ENCODE data around the gene MEG3.

Gene MEG3

DNA sequence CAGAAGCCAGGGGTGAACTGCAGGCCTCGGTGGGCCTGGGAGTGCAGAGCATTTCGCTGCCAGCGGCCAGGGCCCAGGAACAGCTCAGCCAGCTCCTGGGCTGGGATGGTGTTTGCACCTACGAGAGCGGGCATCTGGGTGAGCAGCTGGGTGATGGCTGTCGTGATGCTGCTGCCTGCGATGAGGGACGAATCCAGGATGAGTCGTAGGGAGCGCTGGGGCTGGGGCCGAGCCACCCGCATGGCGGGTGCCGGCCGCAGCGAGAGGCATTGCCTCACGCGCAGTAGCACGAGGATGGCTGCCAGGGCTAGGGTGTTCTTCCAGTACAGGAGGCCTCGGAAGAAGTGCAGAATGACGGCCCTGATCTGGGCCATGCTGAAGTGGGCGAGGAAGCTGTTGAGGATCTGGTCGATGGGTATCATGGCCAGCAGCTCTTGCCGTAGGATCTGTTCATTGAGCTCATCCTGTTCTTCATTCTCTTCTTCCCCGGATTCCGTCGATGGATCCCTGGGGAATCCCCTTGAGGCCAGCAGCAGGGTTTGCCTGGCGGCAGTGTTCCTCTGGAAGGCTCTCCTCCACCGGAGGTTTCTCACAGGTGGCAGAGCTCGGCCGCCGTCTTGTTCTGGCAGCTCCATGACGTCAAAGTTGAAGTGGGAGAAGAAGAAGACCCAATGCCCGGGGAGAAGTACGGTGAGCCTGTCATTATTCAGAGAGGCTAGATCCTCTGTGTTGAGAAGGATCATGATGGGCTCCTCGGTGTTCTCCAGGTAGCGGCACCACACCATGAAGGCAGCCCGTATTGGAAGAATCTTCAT lies 55.5 kb downstream of the MEG3 start:
- no peak for DNase-seq (ENCODE audit: low read depth)

DNA sequence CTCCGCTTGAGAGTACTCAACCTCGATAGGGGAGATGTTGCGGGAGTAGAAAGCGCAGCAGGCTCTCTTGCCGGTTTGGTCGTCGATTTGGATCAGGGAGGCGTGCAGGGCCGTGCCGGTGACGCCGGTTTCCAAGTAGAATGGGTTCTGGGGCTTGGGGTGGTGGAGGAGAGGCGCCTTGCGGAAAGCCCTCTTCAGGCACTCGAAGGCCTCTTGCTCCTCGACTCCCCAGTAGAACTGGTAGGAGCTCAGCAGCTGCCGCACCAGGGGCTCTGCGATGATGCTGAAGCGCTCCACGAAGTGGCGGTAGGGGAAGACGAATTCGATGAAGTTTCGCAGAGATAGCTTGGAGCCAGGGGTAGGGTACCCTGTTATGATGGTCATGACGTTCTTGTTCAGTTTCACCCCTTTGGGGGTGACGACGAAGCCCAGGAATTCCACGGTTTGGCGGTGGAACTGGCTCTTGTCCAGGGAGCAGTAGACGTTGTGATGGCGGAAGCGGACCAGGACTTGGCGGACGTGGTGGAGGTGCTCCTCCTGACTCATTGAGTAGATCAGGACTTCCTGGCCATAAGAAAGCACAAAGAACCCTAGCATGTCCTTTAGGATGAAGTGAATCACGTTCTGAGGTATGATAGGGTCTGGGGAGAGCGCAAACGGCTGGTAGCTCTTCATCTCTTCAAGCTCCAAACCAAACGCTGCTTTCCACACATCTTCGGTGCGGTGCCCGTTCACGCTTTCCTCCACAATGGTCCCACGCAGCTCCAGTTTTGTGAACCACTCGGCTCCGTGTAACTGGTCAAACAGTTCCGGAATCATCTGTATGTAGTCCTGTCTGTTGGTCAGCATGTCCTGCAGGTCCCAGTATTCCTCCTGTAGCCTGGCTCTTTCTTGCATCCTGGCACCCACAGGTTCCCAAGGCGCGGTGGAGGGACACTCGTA lies 56.4 kb downstream of the MEG3 start:
- no peak for DNase-seq (ENCODE audit: low read depth)

DNA sequence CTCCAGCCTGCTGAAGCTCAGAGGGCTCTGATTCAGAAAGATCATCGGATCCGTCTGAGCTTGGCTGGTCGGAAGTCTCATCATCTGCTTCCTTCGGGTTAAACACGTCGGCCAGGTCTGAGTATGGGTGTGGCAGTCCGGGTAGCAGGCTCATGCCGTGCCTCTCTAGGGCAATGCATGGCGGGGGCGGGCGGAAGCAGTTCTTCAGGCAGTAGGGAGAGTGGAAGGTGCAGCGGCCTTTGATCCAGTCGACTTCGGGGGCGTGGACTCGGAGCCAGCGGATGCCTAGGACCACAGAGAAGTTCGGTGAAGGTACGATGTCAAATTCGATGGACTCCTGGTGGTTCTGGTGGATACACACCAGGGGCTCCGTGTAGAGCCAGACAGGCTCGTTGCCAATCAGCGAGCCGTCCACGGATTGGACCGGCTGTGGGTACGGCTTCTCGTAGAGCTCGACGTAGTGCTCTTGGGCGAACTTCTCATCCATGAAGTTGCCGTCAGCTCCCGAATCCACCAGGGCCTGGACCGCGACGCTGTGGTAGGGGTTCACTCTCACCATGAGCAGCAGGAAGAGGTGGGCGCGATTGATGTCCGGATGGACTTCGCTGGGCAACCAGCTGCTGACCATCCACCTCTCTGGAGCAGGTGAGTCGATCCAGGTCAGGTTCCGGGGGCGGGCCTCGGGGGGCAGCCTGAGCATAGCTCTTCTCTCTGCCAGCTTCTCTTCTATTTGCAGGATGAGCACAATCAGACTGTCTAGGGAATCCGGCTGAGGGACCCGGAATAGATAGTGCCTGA lies 57.3 kb downstream of the MEG3 start:
- no peak for DNase-seq (ENCODE audit: low read depth)

DNA sequence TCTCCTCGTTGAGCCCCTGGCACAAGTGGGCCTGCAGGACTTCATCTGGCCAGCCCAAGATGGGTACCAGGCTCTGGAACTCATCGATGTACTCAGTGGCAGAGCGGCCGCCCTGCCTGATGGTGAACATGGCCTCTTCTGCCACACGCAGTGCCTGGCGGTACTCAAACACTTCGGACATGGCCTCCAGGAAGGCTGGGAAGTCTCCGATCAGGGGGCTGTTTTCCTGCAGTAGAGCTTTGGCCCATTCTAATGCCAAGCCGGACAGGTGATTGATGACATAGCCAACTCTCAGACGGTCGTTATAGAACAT lies 57.8 kb downstream of the MEG3 start:
- no peak for DNase-seq (ENCODE audit: low read depth)

DNA sequence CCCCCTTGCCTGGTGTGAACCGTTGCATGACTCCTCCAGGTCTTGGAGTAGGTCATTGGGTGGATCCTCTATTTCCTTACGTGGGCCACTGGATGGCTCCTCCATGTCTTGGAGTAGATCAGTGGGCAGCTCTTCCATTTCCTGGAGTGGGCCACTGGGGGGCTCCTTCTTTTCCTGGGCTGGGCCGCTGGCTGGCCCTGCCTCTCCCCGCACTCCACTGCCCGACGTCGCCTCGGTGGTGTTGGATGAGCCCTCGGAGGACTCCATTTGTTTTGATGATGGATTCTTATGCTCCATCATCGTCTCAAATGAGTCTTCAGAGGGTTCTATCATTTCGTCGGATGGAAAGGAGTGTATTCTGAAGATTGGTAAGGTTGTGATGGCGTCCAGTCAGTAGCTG lies 58.5 kb downstream of the MEG3 start:
- DNase-seq (ENCODE audit: low read depth): no peak

DNA sequence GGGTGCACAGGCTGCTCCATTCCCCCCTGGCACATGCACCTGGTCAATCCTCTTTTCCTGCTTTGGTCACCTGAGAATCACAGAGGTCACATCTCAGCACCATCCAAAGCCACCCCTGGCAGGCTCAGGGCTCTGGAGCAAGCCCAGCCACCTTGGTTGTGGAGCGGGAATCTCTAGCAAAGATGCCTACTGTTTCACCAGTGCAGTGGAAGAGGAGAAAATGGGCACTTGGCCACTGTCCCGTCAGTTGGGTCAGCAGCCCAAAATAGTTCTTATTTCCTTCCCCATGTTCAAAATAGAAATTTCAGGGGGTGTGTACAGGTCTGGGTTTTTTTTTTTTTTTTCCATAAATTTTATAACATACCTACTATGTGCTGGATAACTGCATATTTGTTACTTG lies 59.3 kb downstream of the MEG3 start:
- no peak for DNase-seq (ENCODE audit: low read depth)

DNA sequence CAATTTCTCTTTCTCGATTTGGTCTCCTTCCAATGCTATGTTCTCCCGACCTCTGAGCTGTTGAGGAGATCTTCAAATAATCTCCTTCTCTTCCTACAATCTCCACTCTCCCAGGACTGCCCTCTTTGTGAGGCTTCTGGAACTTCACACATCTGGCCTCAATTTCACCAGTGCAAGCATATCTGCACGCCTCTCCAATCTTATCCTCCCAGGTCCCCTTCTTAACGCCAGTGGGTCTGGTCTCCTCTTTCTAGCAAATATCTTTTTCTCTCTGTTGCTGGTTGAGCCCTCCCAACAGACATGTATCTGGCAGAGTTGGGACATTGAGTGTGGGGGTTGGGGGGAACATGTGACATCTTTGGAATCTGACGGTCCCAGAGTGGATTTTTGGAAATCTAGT lies 59.7 kb downstream of the MEG3 start:
- DNase-seq (ENCODE audit: low read depth): no peak

DNA sequence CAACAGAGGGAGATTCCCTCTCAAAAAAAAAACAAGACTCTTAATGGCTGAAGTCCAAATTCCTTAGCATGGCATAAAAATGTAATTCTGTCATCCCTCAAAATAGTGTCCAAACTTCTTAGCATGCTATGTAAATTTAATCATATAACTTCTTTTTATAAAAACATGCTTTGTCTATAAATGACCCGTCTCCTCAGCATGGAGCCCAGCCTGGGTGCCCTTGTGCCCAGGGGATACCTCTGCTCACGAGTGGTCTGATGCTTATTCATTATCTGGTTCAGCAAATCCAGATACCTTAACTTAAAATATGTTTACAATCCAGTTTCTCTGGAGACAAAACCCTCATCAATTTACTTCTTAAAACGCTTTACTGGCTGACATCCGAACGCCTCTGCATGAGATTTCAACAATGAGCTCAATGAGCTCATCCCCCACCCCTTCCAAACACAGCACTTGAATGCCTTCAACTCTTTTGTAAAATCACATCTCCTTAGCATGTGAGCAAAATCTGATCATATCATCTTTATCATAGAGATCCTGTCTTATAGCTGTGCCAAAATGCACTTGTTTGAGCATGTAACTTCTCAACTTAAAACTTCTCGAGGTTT lies 61.9 kb downstream of the MEG3 start:
- no peak for DNase-seq (ENCODE audit: low read depth)

DNA sequence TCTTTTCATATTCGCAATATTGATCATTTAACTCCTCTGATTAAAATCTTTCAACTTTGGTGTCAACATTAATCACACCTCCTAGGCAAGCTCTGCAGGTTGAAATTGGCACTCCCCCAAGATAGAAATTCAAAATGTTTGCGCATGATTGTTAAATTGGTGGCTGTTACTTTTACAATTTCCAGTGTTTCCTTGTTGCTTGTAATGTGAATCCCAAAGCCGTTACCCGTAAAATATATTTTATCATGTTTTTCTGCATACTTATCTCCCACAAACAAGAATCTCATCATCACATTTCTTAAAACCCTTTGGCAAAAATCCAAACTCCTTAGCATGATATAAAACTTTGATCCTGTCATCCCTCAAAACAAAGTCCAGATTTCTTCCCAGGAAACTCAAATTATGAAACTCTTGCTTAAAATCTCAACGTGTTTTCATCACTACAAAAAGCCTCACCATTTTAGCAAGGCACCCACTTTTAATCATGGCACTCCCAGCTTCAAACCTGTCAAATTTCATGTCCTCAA lies 62.9 kb downstream of the MEG3 start:
- no peak for DNase-seq (ENCODE audit: low read depth)

DNA sequence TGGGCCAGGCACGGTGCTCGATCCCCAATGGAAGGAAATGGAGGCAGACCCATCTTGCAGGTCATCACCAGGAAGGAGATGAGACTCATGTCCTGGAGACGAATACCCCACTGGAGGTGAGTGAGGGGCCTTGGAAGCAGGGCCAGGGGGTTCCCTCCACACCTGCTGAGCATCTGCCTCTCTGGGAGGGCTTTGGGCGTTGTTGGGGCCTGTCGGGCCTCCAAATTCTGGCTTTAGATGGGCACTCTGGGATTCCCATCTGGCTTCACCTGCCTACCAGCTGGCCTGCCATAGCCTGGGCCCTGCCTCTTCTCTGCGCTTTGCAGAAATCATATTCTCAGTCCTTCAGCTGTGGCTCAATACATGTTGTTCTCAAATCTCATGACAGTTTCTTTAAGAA lies 63.7 kb downstream of the MEG3 start:
- no peak for DNase-seq (ENCODE audit: low read depth)

DNA sequence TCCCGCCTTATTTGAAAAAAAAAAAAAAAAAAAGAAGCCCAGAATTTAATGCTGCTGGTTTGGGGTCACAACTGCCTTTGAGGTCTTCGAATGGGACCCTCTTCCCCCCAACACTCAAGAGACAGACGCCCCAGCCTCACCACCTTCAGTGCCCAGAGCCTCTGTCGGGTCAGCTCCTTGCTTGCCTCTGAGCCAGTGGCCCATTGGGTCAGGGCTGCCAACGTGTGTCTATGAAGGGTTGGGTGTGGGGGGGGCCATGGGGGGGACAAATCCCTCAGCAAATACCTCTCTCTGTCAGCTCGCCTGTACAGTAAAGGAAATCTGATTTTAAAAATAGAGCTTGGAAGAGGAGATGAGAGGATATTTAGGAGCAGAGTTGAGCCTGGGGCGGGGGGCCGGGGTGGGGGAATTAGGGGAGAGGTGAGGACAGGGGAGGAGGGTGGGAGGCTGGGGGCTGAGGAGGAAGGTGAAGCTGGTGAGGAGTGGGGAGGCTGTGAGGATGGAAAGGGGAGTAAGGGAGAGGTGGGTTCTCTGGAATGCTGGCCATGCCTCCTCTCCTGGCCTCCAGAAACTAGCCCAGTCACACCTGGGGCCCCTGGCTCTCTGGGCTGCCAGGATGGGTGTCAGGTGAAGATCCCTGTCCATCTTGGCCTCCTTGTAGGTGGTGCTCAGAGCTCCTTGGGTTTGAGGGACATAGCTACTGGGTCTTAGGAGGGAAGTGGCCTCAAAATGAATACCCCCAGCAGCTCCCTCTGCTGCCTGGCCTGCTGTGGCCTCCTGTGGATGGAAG lies 64.3 kb downstream of the MEG3 start:
- DNase-seq (ENCODE audit: low read depth): no peak

DNA sequence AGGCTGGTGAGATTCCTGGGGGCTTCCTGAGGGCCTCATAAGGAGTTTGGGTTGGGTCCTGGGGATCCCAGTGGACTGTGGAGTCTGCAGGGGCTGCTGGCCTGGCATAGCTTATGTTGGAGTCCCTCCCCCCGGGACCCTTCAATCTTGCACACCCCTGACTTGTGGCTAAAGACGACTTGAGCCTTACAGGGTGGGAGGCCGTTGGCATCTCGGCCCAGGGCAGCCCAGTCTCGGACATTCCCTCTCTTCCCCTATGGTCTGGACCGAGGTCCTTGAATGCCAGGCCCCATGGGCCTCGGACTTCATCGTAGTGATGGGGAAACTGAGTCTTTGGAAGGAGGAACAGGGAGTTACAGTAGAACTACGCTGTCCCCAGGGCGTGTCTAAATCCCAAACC lies 65.1 kb downstream of the MEG3 start:
- DNase-seq (ENCODE audit: low read depth): no peak

DNA sequence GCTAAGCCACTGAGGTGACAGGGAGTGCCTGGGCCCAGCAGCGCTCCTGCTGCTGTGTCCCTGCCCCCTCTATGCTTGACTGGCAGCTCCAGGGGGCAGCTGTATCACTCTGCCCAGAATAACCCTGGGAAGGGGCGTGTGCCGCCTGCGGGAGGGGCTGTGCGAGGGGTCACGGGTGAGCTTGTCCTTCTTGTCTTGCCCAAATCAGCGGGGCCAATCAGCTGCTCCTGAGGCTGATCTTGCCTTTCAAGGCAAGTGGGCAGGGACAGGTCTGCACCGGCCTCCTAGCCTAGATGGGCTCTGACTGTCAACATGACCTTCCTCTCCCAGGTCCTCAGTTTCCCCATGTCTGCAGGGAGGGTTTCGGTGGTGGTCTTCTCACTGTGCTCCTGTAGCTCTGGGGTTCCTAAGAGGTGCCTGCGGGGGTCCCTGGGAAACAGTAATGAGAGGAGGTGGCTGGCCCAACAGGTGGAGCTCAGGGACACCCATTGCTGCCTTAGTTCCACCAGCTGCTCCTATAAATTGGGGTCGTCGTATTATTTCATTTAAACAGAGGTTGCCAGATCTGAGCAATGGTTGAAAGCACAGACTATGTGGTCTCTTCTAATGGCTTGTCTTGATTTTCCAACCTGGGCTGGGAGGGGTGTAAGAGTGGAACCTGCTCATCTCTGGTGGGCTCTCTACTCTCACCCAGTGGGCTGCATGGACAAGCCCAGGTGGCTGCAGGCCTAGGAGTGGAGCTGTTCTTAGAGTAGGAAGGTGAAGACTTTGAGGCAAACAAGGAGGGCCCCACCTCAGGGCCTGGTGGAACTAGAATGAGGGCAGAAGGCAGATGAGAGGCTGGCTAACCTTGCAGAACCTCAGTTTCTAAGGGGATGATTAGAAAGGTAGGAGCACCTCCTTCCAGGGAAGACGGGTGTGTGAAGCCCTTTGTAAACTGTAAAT lies 65.9 kb downstream of the MEG3 start:
- no peak for DNase-seq (ENCODE audit: low read depth)

DNA sequence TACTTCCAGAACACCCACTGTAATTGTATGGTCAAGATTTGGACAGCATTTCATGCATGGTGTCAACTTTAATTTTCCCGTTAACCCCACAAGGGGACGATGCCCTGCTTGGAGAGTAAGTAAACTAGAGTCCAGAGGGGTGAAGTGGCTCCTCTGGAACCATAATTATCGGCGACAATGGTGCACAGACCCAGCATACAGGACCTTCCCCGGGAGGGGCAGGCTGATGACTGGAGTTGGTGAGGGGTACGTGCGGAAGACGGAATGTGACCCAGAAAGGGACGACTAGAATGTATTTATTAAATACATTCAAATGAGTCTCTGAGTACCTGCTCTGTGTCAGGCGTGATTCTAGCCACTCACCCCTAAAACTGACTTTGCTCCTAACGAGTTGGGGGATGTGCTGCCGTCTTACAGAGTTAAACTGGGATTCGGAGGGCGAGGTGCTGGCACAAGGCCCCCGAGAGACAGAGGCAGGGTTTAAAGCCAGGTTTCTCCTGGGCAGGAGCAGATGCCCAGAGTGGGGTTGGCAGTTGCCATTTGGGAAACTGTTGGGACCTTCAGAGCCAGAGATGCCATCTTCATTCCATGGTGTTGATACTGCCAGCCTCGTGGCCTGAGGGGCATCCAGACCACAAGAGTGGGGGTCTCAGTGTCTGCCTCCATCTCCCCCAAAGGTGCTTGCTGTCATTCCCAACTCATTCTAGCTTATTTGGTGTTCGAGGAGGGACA lies 66.7 kb downstream of the MEG3 start:
- no peak for DNase-seq (ENCODE audit: low read depth)

DNA sequence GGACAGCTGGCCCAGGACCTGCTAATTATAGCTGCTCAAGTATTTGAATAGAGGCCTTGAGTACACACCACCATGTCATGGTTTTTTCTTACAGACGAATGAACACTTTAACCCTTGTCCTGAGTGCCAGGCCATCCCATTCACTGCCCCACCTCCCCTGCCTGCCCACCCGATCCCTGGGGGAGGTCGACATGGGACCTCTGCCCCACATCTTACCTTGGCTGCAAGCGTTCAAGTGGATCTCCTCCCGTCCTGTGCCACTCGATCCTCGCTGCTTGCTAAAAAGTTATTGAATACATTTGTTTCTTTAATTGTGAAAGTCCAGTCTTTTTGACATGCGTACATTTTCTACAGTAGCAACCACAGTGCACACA lies 67.3 kb downstream of the MEG3 start:
- no peak for DNase-seq (ENCODE audit: low read depth)

DNA sequence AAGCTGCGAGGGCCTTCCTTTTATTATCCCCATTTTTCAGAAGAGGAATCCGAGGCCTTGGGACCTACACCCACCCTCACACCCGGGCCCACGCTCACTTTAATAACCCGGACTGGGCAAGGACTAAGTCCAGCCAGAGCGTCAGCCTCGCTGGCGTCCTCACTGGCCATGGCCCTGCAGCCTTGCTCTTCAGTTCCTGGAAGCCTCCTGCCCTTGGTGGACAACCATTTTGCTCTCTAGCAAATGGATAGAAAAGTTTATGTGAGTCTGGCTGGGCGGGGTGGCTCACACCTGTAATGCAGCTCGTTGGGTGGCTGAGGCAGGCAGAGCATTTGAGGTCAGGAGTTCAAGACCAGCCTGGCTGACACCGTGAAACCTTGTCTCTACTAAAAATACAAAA lies 67.8 kb downstream of the MEG3 start:
- DNase-seq (ENCODE audit: low read depth): no peak

DNA sequence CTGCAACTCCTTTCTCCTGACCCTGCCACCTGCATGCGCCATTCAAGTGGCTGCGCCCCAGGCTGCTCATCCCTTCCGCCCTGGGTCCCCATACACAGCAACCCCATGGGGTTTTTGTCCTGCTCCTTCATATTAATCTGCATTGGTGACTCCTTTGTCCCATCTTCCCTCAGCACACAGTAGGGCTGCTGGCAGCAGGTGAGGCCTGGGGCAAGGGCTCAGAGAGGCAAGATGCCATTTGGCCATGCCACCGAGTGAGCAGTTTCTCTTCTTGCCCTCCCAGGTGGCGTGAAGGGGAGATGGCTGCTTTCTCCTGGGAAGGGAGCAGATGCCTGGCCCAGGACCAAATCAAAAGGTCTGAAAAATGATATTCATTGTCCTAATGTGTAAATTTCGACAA lies 68.5 kb downstream of the MEG3 start:
- DNase-seq (ENCODE audit: low read depth): no peak

DNA sequence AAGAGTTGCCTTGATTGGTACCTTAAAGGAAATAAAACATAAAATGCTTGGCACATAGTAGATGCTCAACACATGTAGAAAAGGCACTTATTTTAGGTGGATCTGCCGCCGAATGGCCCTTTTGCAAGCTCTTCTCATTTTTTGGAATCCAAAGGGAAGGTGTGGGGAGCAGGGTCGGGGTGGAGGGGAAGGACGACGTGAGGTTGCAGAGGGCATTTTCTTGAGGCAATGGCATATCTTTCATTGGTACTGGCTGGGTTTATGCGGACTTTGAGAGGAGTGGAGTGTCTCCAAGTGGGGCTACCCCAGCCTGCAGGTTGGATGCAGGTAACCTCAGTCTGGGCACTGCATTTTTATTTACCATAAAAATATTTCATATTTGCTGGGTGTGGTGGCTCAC lies 69.5 kb downstream of the MEG3 start:
- DNase-seq (ENCODE audit: low read depth): no peak

DNA sequence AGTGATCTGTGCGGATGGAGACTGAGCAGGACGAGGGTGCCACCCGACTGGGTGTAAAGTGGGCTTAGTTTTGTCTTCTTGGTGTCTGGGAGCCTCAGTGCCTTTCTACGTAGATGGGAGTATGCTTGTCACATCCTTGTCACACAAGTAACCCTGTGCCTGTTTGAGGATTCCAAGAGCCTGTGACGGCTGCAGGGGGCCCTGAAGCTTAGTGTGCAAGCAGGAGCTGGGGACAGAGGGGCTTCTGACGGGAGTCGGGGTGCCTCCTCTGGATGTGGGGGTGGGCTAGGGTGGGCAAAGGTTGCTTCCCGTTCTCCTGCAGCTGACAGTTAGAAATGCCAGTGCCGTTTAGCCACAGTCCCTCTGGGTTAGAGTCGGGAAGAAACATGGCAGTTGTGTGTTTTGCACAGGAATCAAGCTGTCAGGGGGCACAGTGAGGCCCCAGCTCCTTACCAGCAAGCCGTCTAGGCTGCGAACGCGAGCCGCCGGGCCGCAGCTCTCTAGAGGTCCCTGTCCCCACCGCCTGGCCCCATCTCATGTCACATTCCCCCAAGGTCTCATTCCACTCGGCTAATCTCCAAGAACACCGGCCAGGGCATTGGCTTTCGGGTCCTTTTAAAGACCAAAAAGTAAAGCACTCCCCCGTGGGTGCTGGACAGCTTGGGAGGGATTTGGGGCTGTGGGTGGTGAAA lies 70.6 kb downstream of the MEG3 start:
- no peak for DNase-seq (ENCODE audit: low read depth)
